SK-N-SH (cell line): ENCODE results near the gene CFI. TPM values are rescaled to one million over a fixed set of nuclear protein-coding genes. Genes with fewer than 3 reads are reported as not detected.

Source experiments
- CTCF ChIA-PET: fragments of 300-600, 350-600 bp; formaldehyde crosslinking; extraction: SDS; loops from one replicate; lab custom pipeline; 2021; lab: Yijun Ruan, JAX
- POLR2A ChIA-PET: fragments of 350-600 bp; sonication (Branson Sonifier 250); formaldehyde crosslinking; extraction: SDS; loops from one replicate; lab custom pipeline; 2020; ENCODE audit warnings: antibody characterized with exemption, inconsistent platforms; lab: Yijun Ruan, JAX
- DNase-seq: peaks from one replicate; pipeline ENCODE4 v3.0.0; 2012
- H2AFZ ChIP-seq: fragments of 200-600 bp; sonication (generic); 2 replicates; pipeline ENCODE4 v1.8.1; 2016; ENCODE audit warnings: antibody characterized with exemption, mild to moderate bottlenecking, low read depth
- H3F3A ChIP-seq: fragments of 200-600 bp; sonication (generic); replicated peaks from 2 replicates; pipeline ENCODE3; 2016; ENCODE audit warnings: antibody characterized with exemption, mild to moderate bottlenecking; ENCODE audit not compliant: insufficient read depth
- H3K27ac ChIP-seq, 2 experiments: fragments of 200-500 bp in 1 of 2; fragments of 200-600 bp in 1 of 2; sonication (Bioruptor generic) in 1 of 2; sonication (generic), shearing (Covaris generic) in 1 of 2; 2 replicates each; pipeline versions ENCODE4 v1.5.1 to v1.6.1; 2014 to 2016; ENCODE audit warnings: low read depth in 2 of 2, inconsistent platforms in 1 of 2, low read length in 1 of 2, mild to moderate bottlenecking in 1 of 2, mixed read lengths in 1 of 2
- H3K27me3 ChIP-seq: fragments of 200-600 bp; sonication (generic), shearing (Covaris generic); 2 replicates; pipeline ENCODE4 v1.6.1; 2016; ENCODE audit warnings: mixed run types; ENCODE audit not compliant: insufficient read depth
- H3K36me3 ChIP-seq, 2 experiments: fragments of 200-500 bp in 1 of 2; fragments of 200-600 bp in 1 of 2; sonication (Bioruptor generic) in 1 of 2; sonication (generic) in 1 of 2; replicated peaks in 1 of 2; 2 replicates each; pipeline versions ENCODE3 to v1.5.1; 2014 to 2016; ENCODE audit warnings: low read length in 1 of 2, mild to moderate bottlenecking in 1 of 2; ENCODE audit not compliant: insufficient read depth in 2 of 2, control insufficient read depth in 1 of 2
- H3K4me1 ChIP-seq, 2 experiments: fragments of 200-500 bp in 1 of 2; fragments of 200-600 bp in 1 of 2; sonication (Bioruptor generic) in 1 of 2; sonication (generic), shearing (Covaris generic) in 1 of 2; 2 replicates each; pipeline versions ENCODE4 v1.5.1 to v1.6.1; 2014 to 2016; ENCODE audit warnings: low read depth in 1 of 2, low read length in 1 of 2, mixed run types in 1 of 2; ENCODE audit not compliant: insufficient read depth in 2 of 2, control insufficient read depth in 1 of 2
- H3K4me2 ChIP-seq: fragments of 200-600 bp; sonication (generic), shearing (Covaris generic); 2 replicates; pipeline ENCODE4 v1.6.1; 2017; ENCODE audit warnings: mixed run types
- H3K4me3 ChIP-seq, 2 experiments: fragments of 200-500 bp in 1 of 2; fragments of 200-600 bp in 1 of 2; sonication (Bioruptor generic) in 1 of 2; sonication (generic), shearing (Covaris generic) in 1 of 2; 2 replicates each; pipeline versions ENCODE4 v1.5.1 to v1.8.1; 2014 to 2016; ENCODE audit warnings: low read depth in 2 of 2, inconsistent platforms in 1 of 2, low read length in 1 of 2, mild to moderate bottlenecking in 1 of 2, mixed read lengths in 1 of 2, moderate library complexity in 1 of 2
- H3K79me2 ChIP-seq: fragments of 200-600 bp; sonication (generic); 2 replicates; pipeline ENCODE4 v1.8.1; 2017; ENCODE audit warnings: mild to moderate bottlenecking; ENCODE audit not compliant: insufficient read depth
- H3K9ac ChIP-seq: fragments of 200-600 bp; sonication (generic); 2 replicates; pipeline ENCODE4 v1.6.1; 2017; ENCODE audit warnings: mixed run types
- H3K9me2 ChIP-seq: fragments of 200-600 bp; sonication (generic); 2 replicates; pipeline ENCODE4 v1.6.1; 2017; ENCODE audit warnings: mixed run types
- H3K9me3 ChIP-seq: fragments of 200-600 bp; sonication (generic); 2 replicates; pipeline ENCODE4 v1.6.1; 2017; ENCODE audit warnings: mixed run types, mild to moderate bottlenecking, moderate library complexity
- H4K20me1 ChIP-seq: fragments of 200-600 bp; sonication (generic); 2 replicates; pipeline ENCODE4 v1.6.1; 2017; ENCODE audit warnings: mild to moderate bottlenecking, mixed run types; ENCODE audit not compliant: insufficient read depth
- CHD2 ChIP-seq: fragments of 150-350 bp; IDR thresholded peaks from 2 replicates; pipeline ENCODE4 v1.6.1; 2018; ENCODE audit warnings: low read length; ENCODE audit not compliant: partially characterized antibody
- EP300 ChIP-seq, 2 experiments: IDR thresholded peaks; 2 replicates each; pipeline versions ENCODE4 v1.4.0 to v1.6.1; 2012; ENCODE audit warnings: borderline replicate concordance in 1 of 2, low read depth in 1 of 2, low read length in 1 of 2
- EZH2phosphoT487 ChIP-seq: fragments of 200-600 bp; sonication (generic); IDR thresholded peaks from 2 replicates; pipeline ENCODE4 v1.6.1; 2017; ENCODE audit warnings: low read depth, mixed run types, mild to moderate bottlenecking, antibody characterized with exemption, moderate library complexity, borderline replicate concordance
- FOSL2 ChIP-seq: IDR thresholded peaks from 2 replicates; pipeline ENCODE4 v1.4.0; 2012; ENCODE audit warnings: low read depth, mild to moderate bottlenecking, moderate library complexity, borderline replicate concordance
- FOXJ3 ChIP-seq: sonication (generic); formaldehyde crosslinking; IDR thresholded peaks from 2 replicates; pipeline ENCODE4 v1.5.1; 2020; ENCODE audit warnings: mild to moderate bottlenecking, missing genetic modification reagents
- MAX ChIP-seq: IDR thresholded peaks from 2 replicates; pipeline ENCODE4 v1.4.0; 2012; ENCODE audit warnings: low read depth
- NFIC ChIP-seq: IDR thresholded peaks from 2 replicates; pipeline ENCODE4 v1.4.0; 2012; ENCODE audit warnings: borderline replicate concordance
- POLR2AphosphoS5 ChIP-seq: IDR thresholded peaks from 2 replicates; pipeline ENCODE4 v1.6.1; 2012; ENCODE audit warnings: low read depth, low read length
- RCOR1 ChIP-seq: fragments of 150-350 bp; IDR thresholded peaks from 2 replicates; pipeline ENCODE4 v1.6.1; 2017; ENCODE audit warnings: antibody characterized with exemption, low read length
- REST ChIP-seq: IDR thresholded peaks from 2 replicates; pipeline ENCODE4 v1.6.1; 2012; ENCODE audit warnings: mild to moderate bottlenecking, low read depth, low read length, moderate library complexity
- RXRA ChIP-seq: IDR thresholded peaks from 2 replicates; pipeline ENCODE4 v1.4.0; 2012; ENCODE audit warnings: low read depth, mild to moderate bottlenecking, borderline replicate concordance
- SMC3 ChIP-seq: IDR thresholded peaks from 2 replicates; pipeline ENCODE4 v1.6.1; 2012; ENCODE audit warnings: low read depth, low read length, improper control_type of control experiment
- USF1 ChIP-seq: IDR thresholded peaks from 2 replicates; pipeline ENCODE4 v1.4.0; 2012; ENCODE audit warnings: low read depth, borderline replicate concordance
- USF2 ChIP-seq: fragments of 150-350 bp; IDR thresholded peaks from 2 replicates; pipeline ENCODE4 v1.6.1; 2017; ENCODE audit warnings: antibody characterized with exemption, low read length, low read depth, borderline replicate concordance
- ZBTB33 ChIP-seq: IDR thresholded peaks from 2 replicates; pipeline ENCODE4 v1.4.0; 2012; ENCODE audit warnings: low read depth, borderline replicate concordance
- WGBS: methylation state at CpG from one replicate; pipeline ENCODE4 v1.1.6; 2017; ENCODE audit warnings: low lambda C conversion rate; 5-methylcytosine and 5-hydroxymethylcytosine counted together
- polyA plus RNA-seq, 3 experiments: library from polyadenylated mRNA; depleted of rRNA; stranded (reverse); fragments of >200 nt; gene quantifications; 2 replicates each; pipeline ENCODE4 v1.2.3, GENCODE V29; 2012

The CFI gene
- polyA plus RNA-seq, 1 of the 3 experiments (the other 2 are of a cell fraction), result 19.6 TPM

- no peak overlapping the region for H2AFZ ChIP-seq
- H3K9ac ChIP-seq, result no peak overlapping the region
- H3K9me3 ChIP-seq, result no peaks in the 10 kb centered on the region
- H3K9me2 ChIP-seq, result no peaks in the 10 kb centered on the region
- TF ChIP-seq NFIC (no peak), FOXJ3 (CRISPR knock-in tag) (no peak), REST (no peak), FOSL2 (no peak), USF1 (no peak), CHD2 (no peak)
- TF ChIP-seq, all 33 proteins: peak for 0
- Histone ChIP-seq H3K27me3 (peaks cover 6% of the 10 kb centered on the region; the same call in 1 of the 2 replicates), H3K4me1 (no peaks in the 10 kb centered on the region), H4K20me1 (no peaks in the 10 kb centered on the region), H3K36me3 (no peaks in the 10 kb centered on the region), H3F3A (no peaks in the 10 kb centered on the region), H3K27ac (no peak overlapping the region), H3K4me2 (no peak overlapping the region), H3K4me3 (no peak overlapping the region), H3K79me2 (no peaks in the 10 kb centered on the region)
- ChIA-PET CTCF (interaction anchor here (0.7 to 1.1 kb wide), 2 partner anchors 27 to 80 kb away, joined by 3 read pairs; no protein-coding TSS in a partner anchor), POLR2A (no interaction called here)
- WGBS, result 43% methylated on average over 5 of the region's 5 CpGs
- DNase-seq, result no peak
Observed at GRCh38 chr4:109764789-109765402, 36.9 kb downstream of the CFI start.

- Histone ChIP-seq H3K79me2 (no peaks in the 10 kb centered on the region), H3K36me3 (no peaks in the 10 kb centered on the region), H3F3A (no peaks in the 10 kb centered on the region), H3K27ac (no peak overlapping the region), H3K9me2 (no peaks in the 10 kb centered on the region), H3K9ac (no peak overlapping the region), H3K4me2 (no peak overlapping the region), H4K20me1 (no peaks in the 10 kb centered on the region), H3K4me1 (no peaks in the 10 kb centered on the region), H3K9me3 (no peaks in the 10 kb centered on the region), H3K27me3 (peaks cover under 1% of the 10 kb centered on the region; the same call in 1 of the 2 replicates), H2AFZ (no peak overlapping the region), H3K4me3 (no peak overlapping the region)
- DNase-seq, result no peak
- WGBS, result 56% methylated on average over 2 of the region's 2 CpGs
- TF ChIP-seq MAX (no peak), FOSL2 (no peak), USF1 (no peak), RCOR1 (no peak), EP300 (IDR thresholded peaks at IDR 0.05; ENCODE audit: borderline replicate concordance in 1 of 2, low read depth in 1 of 2, low read length in 1 of 2) (no peak), EZH2phosphoT487 (no peak), RXRA (no peak), USF2 (no peak), CHD2 (no peak), ZBTB33 (no peak), POLR2AphosphoS5 (no peak), SMC3 (no peak)
- ChIA-PET CTCF (interaction anchor here (1.1 kb wide), 1 partner anchor 79 kb away, joined by 3 read pairs; no protein-coding TSS in a partner anchor), POLR2A (no interaction called here)
Observed at GRCh38 chr4:109764376-109764775, 37.4 kb downstream of the CFI start.
